ENCODE measurements around the gene AFAP1L1.

DNA sequence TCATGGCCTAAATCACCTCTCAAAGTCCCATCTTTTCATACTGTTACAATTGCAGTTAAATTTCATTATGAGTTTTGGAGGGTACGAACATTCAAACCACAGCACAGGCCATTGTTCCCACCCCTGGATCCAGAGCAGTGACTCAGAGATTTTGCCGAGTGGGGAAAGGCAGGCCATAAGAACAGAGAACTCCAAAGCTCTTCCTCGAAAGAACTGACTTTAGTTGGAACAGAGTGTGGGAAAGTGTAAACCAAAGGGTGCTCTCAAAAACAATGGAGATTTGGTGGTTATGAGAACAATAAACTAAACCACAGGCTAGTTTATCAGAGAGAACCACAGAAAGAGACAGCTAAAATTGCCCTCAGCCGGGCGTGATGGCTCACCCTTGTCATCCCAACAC, 54.2 kb downstream of the AFAP1L1 start:
- TF ChIP-seq OSR1 (CRISPR knock-in tag; IDR thresholded peaks at IDR 0.05) (no peak), ZNF565 (CRISPR knock-in tag; conservative IDR thresholded peaks at IDR 0.05; ENCODE audit: low read depth) (no peak), ARNTL (CRISPR knock-in tag; IDR thresholded peaks at IDR 0.05; ENCODE audit: borderline replicate concordance, low read depth) (no peak), ISL1 (CRISPR knock-in tag; IDR thresholded peaks at IDR 0.05) (no peak), SNAI2 (CRISPR knock-in tag; IDR thresholded peaks at IDR 0.05) (no peak), ZNF8 (CRISPR knock-in tag; IDR thresholded peaks at IDR 0.05) (no peak), ZNF70 (CRISPR knock-in tag; IDR thresholded peaks at IDR 0.05) (no peak), CSDC2 (CRISPR knock-in tag; IDR thresholded peaks at IDR 0.05) (no peak), ZFP3 (CRISPR knock-in tag; IDR thresholded peaks at IDR 0.05) (no peak)
